GM13976 (cell line): Measurements from ENCODE around the gene ARMC9.

ENCODE experiments used
- DNase-seq: peaks from one replicate; pipeline ENCODE4 v3.0.0; 2012; ENCODE audit warnings: low spot score
- in situ Hi-C: fragments of 300-500 bp; cut with MboI; formaldehyde crosslinking; loops from one replicate; pipeline ENCODE4 v1.12.0; 2022; ENCODE audit warnings: low sequenced_read_pairs, mixed read lengths, inconsistent platforms; ENCODE audit not compliant: unreplicated experiment
- TF ChIP-seq, protein P1 (sequence below): IDR thresholded peaks from 2 replicates; pipeline ENCODE4 v1.5.1; 2012; ENCODE audit warnings: borderline replicate concordance, mild to moderate bottlenecking; ENCODE audit not compliant: insufficient read depth; ENCODE audit errors: extremely low read depth, missing control alignments, control extremely low read depth

Gene ARMC9

DNA sequence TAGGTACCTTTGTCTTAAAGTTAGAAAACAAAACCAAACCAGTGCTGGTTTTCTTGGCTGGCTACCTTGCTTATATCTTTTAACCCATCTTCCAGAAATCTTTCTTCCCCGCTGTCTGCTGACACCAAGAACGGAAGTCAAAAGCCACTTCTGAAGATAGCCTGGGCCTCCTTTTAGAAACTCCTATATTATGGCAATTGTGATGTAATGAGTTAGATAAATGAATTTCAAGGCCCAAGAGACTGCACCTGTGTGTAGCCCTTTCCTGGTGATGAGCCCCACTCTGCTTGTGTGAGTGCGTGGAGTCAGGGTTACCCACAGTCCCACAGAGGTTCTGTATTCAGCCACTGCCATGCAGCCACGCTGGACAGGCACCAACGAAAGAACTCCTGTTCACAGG, 60.7 kb downstream of the ARMC9 start:
- in situ Hi-C loops: no loop called here
- no peak for DNase-seq
- TF ChIP-seq, protein P1, sequence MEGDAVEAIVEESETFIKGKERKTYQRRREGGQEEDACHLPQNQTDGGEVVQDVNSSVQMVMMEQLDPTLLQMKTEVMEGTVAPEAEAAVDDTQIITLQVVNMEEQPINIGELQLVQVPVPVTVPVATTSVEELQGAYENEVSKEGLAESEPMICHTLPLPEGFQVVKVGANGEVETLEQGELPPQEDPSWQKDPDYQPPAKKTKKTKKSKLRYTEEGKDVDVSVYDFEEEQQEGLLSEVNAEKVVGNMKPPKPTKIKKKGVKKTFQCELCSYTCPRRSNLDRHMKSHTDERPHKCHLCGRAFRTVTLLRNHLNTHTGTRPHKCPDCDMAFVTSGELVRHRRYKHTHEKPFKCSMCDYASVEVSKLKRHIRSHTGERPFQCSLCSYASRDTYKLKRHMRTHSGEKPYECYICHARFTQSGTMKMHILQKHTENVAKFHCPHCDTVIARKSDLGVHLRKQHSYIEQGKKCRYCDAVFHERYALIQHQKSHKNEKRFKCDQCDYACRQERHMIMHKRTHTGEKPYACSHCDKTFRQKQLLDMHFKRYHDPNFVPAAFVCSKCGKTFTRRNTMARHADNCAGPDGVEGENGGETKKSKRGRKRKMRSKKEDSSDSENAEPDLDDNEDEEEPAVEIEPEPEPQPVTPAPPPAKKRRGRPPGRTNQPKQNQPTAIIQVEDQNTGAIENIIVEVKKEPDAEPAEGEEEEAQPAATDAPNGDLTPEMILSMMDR: no peak

DNA sequence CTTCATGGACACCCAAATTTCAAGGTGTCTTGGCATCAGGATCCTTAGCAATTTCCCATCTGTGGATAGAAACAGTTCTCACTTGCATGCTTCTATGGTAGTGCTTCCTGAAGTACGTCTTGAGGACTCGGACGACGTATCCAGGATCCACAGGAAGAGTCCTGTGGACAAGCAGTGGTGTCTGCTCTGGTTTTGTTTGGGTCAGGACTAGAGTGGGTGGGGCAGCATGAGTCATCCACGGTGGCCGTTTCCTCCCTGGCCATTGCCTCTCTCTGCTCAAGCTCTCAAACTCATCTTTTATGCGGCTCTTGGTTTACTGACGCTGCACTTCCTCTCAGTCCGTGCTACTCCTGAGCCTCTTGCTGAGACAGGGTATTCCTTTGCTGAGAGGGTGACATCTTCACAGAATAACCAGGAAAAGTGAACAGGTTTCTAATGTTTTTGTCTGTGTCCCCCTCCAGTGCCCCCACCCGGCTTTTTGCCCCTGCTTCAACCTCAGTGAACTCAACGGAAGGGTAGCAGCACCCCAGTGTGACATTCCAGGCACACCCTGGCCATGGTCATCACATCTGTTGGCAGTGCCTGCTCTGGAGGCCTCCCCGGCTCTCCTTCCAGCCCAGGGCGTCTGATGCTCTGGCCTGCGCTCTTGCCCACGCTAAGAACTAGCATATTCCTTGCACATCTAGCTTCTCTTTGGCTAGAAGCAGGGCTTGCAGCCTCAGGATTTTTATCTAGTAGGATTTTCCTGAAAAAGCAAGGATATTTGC, 62.2 kb downstream of the ARMC9 start:
- no peak for DNase-seq
- TF ChIP-seq, protein P1: no peak
- in situ Hi-C loops: no loop called here

DNA sequence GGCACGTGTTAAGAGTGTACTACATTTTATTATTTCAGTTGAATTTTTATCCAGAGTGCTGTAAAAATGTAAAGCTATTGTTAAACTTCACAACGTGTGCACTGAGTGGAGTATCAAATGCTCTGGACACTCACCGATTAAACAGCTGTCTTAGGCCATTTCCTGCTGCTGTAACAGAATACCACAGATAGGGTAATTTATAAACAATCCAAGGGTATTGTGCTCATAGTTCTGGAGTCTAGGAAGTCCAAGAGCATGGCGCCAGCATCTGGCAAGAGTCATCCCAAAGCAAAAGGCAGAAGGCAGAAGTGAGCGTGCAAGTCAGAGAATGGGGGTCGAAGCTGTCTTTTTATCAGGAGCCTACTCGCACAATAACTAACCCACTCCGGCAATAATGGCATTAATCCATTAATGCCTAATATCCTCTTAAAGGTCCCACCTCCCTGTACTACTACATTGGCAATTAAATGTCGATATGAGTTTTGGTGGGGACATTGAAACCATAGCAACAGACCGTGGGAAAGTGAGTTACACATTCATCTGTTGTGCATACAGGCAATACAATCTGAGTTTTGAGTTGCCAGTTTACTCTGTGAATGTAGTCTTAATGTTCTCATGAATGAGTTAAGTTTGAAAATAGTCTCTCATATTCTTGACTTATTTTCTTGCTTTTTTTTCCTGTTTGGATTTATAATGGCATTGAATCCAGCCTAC, 64.8 kb downstream of the ARMC9 start:
- DNase-seq: no peak
- TF ChIP-seq, protein P1: no peak
- in situ Hi-C loops: no loop called here

DNA sequence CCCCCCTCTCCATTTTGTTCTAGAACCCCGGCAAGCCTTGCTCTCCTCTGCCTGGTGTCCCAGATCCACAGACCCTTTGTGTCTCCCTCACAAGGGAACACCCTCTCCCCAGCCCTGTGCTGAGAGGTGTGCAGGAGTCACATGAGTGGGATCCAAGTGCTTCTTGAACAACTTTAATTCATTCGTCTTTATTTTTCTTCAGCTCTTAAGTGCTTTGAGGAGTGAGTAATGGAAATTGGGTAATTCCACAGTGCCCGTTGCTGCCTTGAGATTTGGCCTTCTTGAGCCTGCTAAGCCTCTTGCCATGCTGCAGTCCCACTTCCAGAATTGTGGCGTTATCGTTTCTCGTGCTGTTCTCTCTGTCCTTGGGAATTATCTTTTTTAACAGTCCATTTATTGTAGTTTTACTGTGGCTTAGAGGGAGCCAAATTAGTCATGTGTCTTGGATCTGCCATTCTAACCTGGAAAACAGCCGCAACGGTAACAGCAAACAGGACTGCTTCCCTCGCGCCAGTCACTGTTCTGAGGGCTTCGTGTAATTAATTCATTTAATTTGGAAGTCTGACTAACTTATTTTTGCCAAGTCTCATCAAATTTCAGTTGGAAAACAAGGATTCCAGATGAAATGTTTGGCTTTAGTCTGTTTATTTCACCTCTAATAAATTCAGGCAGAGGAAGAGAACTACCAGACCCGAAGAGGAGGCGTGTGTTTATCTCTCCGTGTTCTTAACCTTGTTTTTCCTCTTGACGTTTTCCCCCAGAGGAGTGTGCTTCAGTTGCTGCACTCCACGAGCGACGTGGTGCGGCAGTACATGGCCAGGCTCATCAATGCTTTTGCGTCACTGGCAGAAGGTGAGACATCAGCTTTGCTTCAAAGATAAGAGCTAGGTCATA, 72.0 kb downstream of the ARMC9 start:
- in situ Hi-C loops: no loop called here
- DNase-seq: no peak

DNA sequence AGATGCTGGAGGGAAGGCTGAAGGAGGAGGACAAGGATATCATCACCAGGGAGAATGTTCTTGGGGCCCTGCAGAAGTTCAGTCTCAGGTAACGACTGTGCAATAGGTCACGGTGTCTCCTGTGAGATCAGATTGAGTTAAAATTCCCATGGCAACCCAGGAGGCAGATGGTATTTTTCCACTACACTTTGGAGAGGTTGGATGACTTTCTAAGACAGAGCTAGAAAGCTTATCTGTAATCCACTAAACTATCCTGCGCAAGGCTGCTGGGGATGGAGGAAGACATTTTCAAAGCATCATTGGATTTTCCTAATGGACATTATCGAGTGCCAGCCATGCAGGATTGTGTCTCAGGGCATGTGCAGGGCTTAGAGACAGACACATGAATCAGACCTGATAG, 74.6 kb downstream of the ARMC9 start:
- in situ Hi-C loops: no loop called here
- DNase-seq: no peak
- TF ChIP-seq, protein P1: no peak

More for the DNA sequence above, 72.0 kb downstream of the ARMC9 start:
- TF ChIP-seq, protein P1: no peak

DNA sequence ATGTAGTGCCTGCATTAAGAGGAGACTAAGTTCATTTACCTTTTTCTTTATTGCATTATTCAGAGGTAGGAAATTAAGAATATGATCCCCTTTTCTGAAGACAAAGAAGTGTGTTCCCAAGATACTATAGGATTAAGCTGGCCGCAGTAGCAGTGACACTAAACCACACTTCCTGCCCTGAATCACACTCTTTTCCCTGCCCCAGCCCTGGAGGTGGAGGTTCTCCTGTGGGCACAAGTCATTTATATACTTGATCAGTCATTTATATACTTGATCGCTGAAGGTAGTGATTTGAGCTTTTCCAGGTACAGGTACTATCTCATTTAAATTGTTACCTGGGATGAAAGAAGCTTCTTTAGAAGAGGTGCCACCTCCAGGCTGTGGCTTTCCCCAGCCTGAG, 78.6 kb downstream of the ARMC9 start:
- in situ Hi-C loops: no loop called here
- DNase-seq: no peak
- TF ChIP-seq, protein P1: no peak
